Fibroblast of upper back skin (primary cell): Measurements from ENCODE around the gene EHF.

Experiments
- DNase-seq: peaks from one replicate; pipeline ENCODE4 v3.0.0-alpha.2; 2013

The EHF gene

GRCh38 chr11:34603129-34604001 lies 17.5 kb upstream of the EHF start:
- no peak for DNase-seq

- no peak for DNase-seq
Observed at GRCh38 chr11:34604145-34604544, 16.7 kb upstream of the EHF start.

- DNase-seq, result no peak
Observed at GRCh38 chr11:34604911-34605310, 16.0 kb upstream of the EHF start.

GRCh38 chr11:34605481-34606325 lies 15.2 kb upstream of the EHF start:
- no peak for DNase-seq

- DNase-seq, result no peak
Observed at GRCh38 chr11:34606326-34607120, 14.4 kb upstream of the EHF start.

GRCh38 chr11:34609187-34609751 lies 11.6 kb upstream of the EHF start:
- no peak for DNase-seq

- DNase-seq, result no peak
Observed at GRCh38 chr11:34609850-34610249, 11.0 kb upstream of the EHF start.

GRCh38 chr11:34610324-34611041 lies 10.4 kb upstream of the EHF start:
- no peak for DNase-seq

GRCh38 chr11:34613015-34613414 lies 7.9 kb upstream of the EHF start:
- no peak for DNase-seq

- DNase-seq, result no peak
Observed at GRCh38 chr11:34613552-34614056, 7.3 kb upstream of the EHF start.

GRCh38 chr11:34614344-34615104 lies 6.4 kb upstream of the EHF start:
- peak; percentile 61 for DNase-seq

- no peak for DNase-seq
Observed at GRCh38 chr11:34616086-34616485, 4.8 kb upstream of the EHF start.

GRCh38 chr11:34616830-34617504 lies 3.9 kb upstream of the EHF start:
- DNase-seq, result no peak

- no peak for DNase-seq
Observed at GRCh38 chr11:34618406-34618805, 2.5 kb upstream of the EHF start.

GRCh38 chr11:34619062-34619516 lies 1.8 kb upstream of the EHF start:
- DNase-seq, result no peak

GRCh38 chr11:34620202-34620601 lies 691 bp upstream of the EHF start:
- no peak for DNase-seq

- DNase-seq, result no peak
Observed at GRCh38 chr11:34621876-34622275, 983 bp downstream of the EHF start.

GRCh38 chr11:34623463-34623862 lies 2.6 kb downstream of the EHF start:
- DNase-seq, result no peak

GRCh38 chr11:34624069-34624468 lies 3.2 kb downstream of the EHF start:
- no peak for DNase-seq

GRCh38 chr11:34625576-34625975 lies 4.7 kb downstream of the EHF start:
- no peak for DNase-seq
